Measurements from ENCODE around the gene DRC1. TPM values are rescaled to one million over a fixed set of nuclear protein-coding genes. Genes with fewer than 3 reads are reported as not detected.

The DRC1 gene
- total RNA-seq, 1 experiment from 2014 or later = 0.18 TPM

GRCh38 chr2:26479131-26479788 is 77.5 kb downstream of the DRC1 start:
- intact Hi-C loops (cut with micrococcal nuclease; ENCODE audit: unreplicated experiment) = no loop called here
- H3K27me3 ChIP-seq (ENCODE audit: control insufficient read depth, insufficient read depth, low read length) = no peaks in the 10 kb centered on the region
- TF ChIP-seq CTCF (IDR thresholded peaks at IDR 0.05) (no peak), TCF7L2 (IDR thresholded peaks at IDR 0.05; ENCODE audit: low read depth, low read length) (no peak), POLR2AphosphoS5 (IDR thresholded peaks at IDR 0.05; ENCODE audit: low read depth, low read length) (no peak), SIN3A (IDR thresholded peaks at IDR 0.05; ENCODE audit: borderline replicate concordance, insufficient read depth, low read depth, low read length) (no peak)
- TF ChIP-seq, protein P1, sequence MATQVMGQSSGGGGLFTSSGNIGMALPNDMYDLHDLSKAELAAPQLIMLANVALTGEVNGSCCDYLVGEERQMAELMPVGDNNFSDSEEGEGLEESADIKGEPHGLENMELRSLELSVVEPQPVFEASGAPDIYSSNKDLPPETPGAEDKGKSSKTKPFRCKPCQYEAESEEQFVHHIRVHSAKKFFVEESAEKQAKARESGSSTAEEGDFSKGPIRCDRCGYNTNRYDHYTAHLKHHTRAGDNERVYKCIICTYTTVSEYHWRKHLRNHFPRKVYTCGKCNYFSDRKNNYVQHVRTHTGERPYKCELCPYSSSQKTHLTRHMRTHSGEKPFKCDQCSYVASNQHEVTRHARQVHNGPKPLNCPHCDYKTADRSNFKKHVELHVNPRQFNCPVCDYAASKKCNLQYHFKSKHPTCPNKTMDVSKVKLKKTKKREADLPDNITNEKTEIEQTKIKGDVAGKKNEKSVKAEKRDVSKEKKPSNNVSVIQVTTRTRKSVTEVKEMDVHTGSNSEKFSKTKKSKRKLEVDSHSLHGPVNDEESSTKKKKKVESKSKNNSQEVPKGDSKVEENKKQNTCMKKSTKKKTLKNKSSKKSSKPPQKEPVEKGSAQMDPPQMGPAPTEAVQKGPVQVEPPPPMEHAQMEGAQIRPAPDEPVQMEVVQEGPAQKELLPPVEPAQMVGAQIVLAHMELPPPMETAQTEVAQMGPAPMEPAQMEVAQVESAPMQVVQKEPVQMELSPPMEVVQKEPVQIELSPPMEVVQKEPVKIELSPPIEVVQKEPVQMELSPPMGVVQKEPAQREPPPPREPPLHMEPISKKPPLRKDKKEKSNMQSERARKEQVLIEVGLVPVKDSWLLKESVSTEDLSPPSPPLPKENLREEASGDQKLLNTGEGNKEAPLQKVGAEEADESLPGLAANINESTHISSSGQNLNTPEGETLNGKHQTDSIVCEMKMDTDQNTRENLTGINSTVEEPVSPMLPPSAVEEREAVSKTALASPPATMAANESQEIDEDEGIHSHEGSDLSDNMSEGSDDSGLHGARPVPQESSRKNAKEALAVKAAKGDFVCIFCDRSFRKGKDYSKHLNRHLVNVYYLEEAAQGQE (IDR thresholded peaks at IDR 0.05; ENCODE audit: insufficient read depth in 1 of 2, low read depth in 2 of 2, low read length in 1 of 2) = no peak
- DNase-seq (ENCODE audit: low read depth, low spot score) (no peak), ATAC-seq (no peak)
- H3K4me3 ChIP-seq (ENCODE audit: low read depth in 2 of 2, low read length in 2 of 2) = no peak overlapping the region
- H3K27ac ChIP-seq (ENCODE audit: low read length) = no peak overlapping the region
- POLR2A ChIA-PET = no interaction called here
- no peaks in the 10 kb centered on the region for H3K36me3 ChIP-seq (ENCODE audit: control insufficient read depth, insufficient read depth, low read length)
- in situ Hi-C loops (cut with HindIII; ENCODE audit: low pct_unique_long_range_greater_than_20kb, low sequenced_read_pairs) = no loop called here
- CTCF ChIA-PET = no interaction called here
- H3K4me1 ChIP-seq (ENCODE audit: control insufficient read depth, insufficient read depth, low read length) = peaks cover 4% of the 10 kb centered on the region
- BruUV-seq (replicated peaks) = no TSS peak
- no peaks in the 10 kb centered on the region for H3K9me3 ChIP-seq (ENCODE audit: control insufficient read depth, insufficient read depth, low read depth, low read length)

- Histone ChIP-seq H3K27ac (ENCODE audit: low read length) (no peak overlapping the region), H3K27me3 (ENCODE audit: control insufficient read depth, insufficient read depth, low read length) (no peaks in the 10 kb centered on the region), H3K9me3 (ENCODE audit: control insufficient read depth, insufficient read depth, low read depth, low read length) (no peaks in the 10 kb centered on the region), H3K4me1 (ENCODE audit: control insufficient read depth, insufficient read depth, low read length) (peaks cover 4% of the 10 kb centered on the region), H3K4me3 (ENCODE audit: low read depth in 2 of 2, low read length in 2 of 2) (no peak overlapping the region), H3K36me3 (ENCODE audit: control insufficient read depth, insufficient read depth, low read length) (no peaks in the 10 kb centered on the region)
- no TSS peak for BruUV-seq (replicated peaks)
- TF ChIP-seq CTCF (IDR thresholded peaks at IDR 0.05) = no peak
- TF ChIP-seq, protein P1 (IDR thresholded peaks at IDR 0.05; ENCODE audit: insufficient read depth in 1 of 2, low read depth in 2 of 2, low read length in 1 of 2) = no peak
- no peak for TF ChIP-seq TCF7L2 (IDR thresholded peaks at IDR 0.05; ENCODE audit: low read depth, low read length)
- TF ChIP-seq SIN3A (IDR thresholded peaks at IDR 0.05; ENCODE audit: borderline replicate concordance, insufficient read depth, low read depth, low read length) = no peak
- TF ChIP-seq POLR2AphosphoS5 (IDR thresholded peaks at IDR 0.05; ENCODE audit: low read depth, low read length) = no peak
- ChIA-PET CTCF (interaction anchor here (0.6 kb wide), 1 partner anchor 12 kb away, joined by 3 read pairs; no protein-coding TSS in a partner anchor), POLR2A (no interaction called here)
- no peak for ATAC-seq
- in situ Hi-C loops (cut with HindIII; ENCODE audit: low pct_unique_long_range_greater_than_20kb, low sequenced_read_pairs) (no loop called here), intact Hi-C loops (cut with micrococcal nuclease; ENCODE audit: unreplicated experiment) (no loop called here)
- no peak for DNase-seq (ENCODE audit: low read depth, low spot score)
Observed at GRCh38 chr2:26479789-26480565, 78.3 kb downstream of the DRC1 start.
